SK-N-MC (cell line): ENCODE data around the gene PFN4.

ENCODE experiments used
- EZH2 ChIP-seq: fragments of 200-600 bp; sonication (generic); IDR thresholded peaks from one replicate; pipeline ENCODE4 v1.6.1; 2017; ENCODE audit warnings: antibody characterized with exemption
- POLR2AphosphoS5 ChIP-seq: IDR thresholded peaks from 2 replicates; pipeline ENCODE4 v1.6.1; 2012; ENCODE audit warnings: mild to moderate bottlenecking, low read depth, low read length, borderline replicate concordance

DNA sequence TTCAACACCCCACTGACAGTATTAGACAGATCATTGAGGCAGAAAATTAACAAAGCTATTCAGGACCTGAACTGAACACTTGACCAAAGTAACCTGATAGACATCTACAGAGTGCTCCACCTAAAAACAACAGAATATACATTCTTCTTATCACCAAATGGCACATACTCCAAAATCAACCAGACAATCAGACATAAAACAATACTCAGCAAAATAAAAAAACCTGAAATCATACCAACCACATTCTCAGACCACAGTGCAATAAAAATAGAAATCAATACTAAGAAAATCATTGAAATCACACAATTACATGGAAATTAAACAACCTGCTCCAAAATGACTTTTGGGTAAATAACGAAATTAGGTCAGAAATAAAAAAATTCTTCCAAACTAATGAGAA is 15.8 kb downstream of the PFN4 start:
- no peak for TF ChIP-seq POLR2AphosphoS5
- TF ChIP-seq EZH2, result no peak
